Stimulated activated effector memory CD8-positive, alpha-beta T cell treated with anti-CD3 and anti-CD28 coated beads, Interleukin-12 subunit alpha, Interleukin-12 subunit beta, amount 100 ng/mL, for 72 hours (primary cell): ENCODE measurements around the gene SUPT3H.

Source experiments
- ATAC-seq: fragments of 150-1000 bp; cut with Tn5 transposase; 2 replicates; pipeline ENCODE4 v1.10.0; 2021
- DNase-seq, 2 donors: peaks; one replicate each; pipeline ENCODE4 v3.0.0; 2021 to 2022; ENCODE audit warnings: low spot score in 2 of 2
- H3K27ac Mint-ChIP-seq: one replicate; pipeline ENCODE4 v1.8.0; 2022; ENCODE audit warnings: mild to moderate bottlenecking, mixed read lengths
- H3K36me3 Mint-ChIP-seq: one replicate; pipeline ENCODE4 v1.8.0; 2022; ENCODE audit warnings: mild to moderate bottlenecking, mixed read lengths
- H3K4me1 Mint-ChIP-seq: one replicate; pipeline ENCODE4 v1.8.0; 2022; ENCODE audit warnings: mixed read lengths
- H3K4me3 Mint-ChIP-seq: one replicate; pipeline ENCODE4 v1.8.0; 2022; ENCODE audit warnings: mild to moderate bottlenecking, mixed read lengths
- H3K9me3 Mint-ChIP-seq: one replicate; pipeline ENCODE4 v1.8.0; 2022; ENCODE audit warnings: mixed read lengths

Gene SUPT3H

DNA sequence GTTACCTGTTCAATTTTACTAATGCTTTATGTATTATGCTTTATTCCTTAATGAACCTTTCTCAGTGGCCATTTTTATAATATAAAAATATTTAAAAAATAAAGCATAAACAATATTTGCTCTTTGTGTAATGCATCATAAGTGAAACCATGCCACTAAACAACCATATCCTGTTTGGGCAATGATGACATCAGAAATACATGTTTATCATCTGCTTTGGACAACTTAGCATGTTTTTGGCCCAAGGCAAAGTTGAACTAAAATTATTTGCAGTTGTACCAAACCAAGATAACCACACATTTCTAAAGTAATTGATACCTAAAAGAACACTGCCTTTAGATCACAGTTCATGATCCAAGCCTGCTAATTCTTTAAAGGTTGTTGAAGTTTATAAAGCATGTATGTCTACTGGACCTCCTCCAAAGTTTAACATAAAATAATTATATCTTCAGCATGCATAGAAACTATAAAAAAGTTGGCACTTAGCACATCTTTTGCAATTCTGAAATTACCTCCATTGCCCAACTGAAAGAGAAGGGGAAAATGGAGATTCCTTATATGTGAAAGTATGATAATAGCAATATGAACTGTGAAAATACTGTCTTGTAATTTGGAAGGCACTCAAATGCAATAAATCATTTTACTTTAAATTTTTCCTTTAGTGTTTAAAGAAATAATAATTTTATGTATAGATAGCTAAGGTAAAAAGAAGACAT, 375.2 kb downstream of the SUPT3H start:
- ATAC-seq (peak; percentile 45), DNase-seq (no peak)
- Mint-ChIP-seq H3K4me1 (peaks cover 15% of the 10 kb centered on the region), H3K27ac (peak overlapping the region; percentile 85), H3K36me3 (no peaks in the 10 kb centered on the region), H3K4me3 (no peak overlapping the region), H3K9me3 (no peaks in the 10 kb centered on the region)

DNA sequence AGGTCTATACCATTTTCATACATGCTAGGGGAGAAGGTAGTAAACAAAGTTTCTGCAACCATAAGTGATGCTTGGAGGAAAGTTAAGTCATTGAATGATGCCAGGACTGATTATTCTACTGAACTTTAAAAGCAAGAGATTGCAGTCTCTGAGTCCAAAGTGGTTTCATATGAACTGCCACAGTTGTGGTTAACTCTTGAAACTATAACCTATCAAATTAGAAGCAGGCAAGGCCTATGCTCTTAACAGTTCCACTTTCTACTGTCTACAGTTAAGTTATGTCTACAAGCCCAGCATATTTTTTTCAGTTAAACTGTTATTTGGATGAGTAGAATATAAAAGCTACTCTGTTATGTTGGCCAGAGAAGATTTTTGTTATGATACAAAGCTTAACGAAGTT, 376.1 kb downstream of the SUPT3H start:
- peak overlapping the region; percentile 28 for H3K4me3 Mint-ChIP-seq
- no peaks in the 10 kb centered on the region for H3K9me3 Mint-ChIP-seq
- peak overlapping the region; percentile 85 for H3K27ac Mint-ChIP-seq
- ATAC-seq (peak; percentile 99), DNase-seq (no peak)
- H3K36me3 Mint-ChIP-seq: no peaks in the 10 kb centered on the region
- H3K4me1 Mint-ChIP-seq: peaks cover 15% of the 10 kb centered on the region

DNA sequence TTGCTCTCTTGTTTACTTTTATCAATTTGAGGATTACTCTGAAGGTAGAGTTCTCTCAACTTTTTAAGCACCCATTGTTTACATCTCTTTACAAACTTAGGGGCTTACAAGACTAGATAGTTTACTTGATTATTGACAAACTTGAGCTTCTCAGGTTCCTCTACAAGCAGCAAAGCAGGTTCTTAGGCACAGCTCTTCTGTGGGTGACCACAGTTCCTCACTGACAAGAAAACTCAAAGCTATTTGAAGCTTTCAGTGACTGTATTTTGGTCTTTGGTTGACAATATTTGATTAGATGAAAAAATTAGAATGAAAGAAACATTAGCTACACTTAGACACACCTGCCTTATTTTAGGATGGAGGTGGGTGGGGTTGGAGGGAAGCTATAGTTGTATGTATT, 376.9 kb downstream of the SUPT3H start:
- Mint-ChIP-seq H3K27ac (no peak overlapping the region), H3K4me3 (no peak overlapping the region), H3K9me3 (no peaks in the 10 kb centered on the region), H3K36me3 (no peaks in the 10 kb centered on the region), H3K4me1 (peaks cover 15% of the 10 kb centered on the region)
- no peak for ATAC-seq
- no peak for DNase-seq

DNA sequence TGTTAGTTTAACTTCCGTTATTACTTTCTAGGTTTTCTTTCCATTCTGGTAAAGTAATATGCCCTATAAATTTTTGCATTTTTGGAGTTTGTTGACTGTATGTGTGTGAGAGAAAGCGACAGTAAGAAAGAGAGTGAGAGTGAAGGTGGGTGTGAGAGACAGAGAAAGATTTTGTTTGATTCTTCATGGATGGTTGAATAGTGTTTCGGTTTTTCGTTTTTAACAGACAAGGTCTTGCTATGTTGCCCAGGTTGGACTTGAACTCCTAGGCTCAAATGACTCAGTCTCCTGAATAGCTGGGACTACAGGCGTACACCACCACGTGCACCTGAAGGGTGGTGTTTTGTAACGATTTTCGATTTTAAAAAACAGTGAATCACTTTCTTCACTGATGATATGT, 378.7 kb downstream of the SUPT3H start:
- Mint-ChIP-seq H3K27ac (no peak overlapping the region), H3K4me3 (no peak overlapping the region), H3K4me1 (peaks cover 15% of the 10 kb centered on the region), H3K36me3 (no peaks in the 10 kb centered on the region), H3K9me3 (no peaks in the 10 kb centered on the region)
- DNase-seq (no peak), ATAC-seq (no peak)

DNA sequence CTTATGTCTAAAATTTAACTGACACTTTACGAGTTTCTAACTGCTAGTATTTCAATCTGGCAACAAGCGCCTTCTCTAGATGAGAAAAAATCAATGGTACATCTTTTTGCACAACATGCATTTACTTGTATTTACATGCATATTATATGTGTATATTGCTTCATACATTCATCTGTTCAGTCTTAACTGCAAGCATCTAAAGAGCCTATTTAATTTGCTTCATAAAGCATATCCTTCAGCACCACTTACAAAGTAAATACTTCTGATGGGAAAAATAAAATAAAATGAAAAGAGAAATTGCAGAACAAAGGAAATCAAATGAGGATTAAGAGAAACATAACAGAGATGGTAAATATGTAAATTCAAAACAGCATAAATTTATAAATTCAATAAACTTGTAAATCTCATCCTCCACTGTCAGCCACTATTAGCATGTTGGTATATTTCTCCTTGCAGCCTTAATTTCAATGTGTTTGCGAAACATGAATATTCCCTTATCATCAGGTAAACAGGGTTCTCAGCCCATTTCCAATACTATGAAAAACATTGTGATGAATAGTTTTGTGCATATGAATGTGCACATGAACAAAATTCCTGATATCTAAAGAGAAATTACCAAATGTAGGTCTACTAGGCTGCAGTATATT, 382.1 kb downstream of the SUPT3H start:
- Mint-ChIP-seq H3K27ac (no peak overlapping the region), H3K4me3 (no peak overlapping the region), H3K36me3 (no peaks in the 10 kb centered on the region), H3K9me3 (no peaks in the 10 kb centered on the region), H3K4me1 (peaks cover under 1% of the 10 kb centered on the region)
- DNase-seq (no peak), ATAC-seq (no peak)

DNA sequence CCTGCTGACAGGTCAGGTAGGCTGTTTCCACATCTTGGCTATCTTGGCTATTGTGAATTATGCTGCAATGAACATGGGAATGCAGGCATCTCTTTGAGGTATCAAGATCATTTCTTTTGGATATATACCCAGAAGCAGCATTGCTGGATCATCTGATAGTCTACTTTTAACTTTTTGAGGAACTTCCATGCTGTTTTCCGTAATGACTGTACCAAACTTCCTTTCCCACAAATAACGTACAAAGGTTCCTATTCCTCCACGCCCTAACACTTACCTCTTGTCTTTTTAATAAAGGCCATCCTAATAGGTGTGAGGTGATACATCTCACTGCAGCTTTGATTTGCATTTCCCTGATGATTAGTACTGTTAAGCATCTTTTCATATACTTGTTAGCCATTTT, 388.3 kb downstream of the SUPT3H start:
- H3K9me3 Mint-ChIP-seq: no peaks in the 10 kb centered on the region
- no peak overlapping the region for H3K27ac Mint-ChIP-seq
- DNase-seq (no peak), ATAC-seq (no peak)
- H3K4me3 Mint-ChIP-seq: no peak overlapping the region
- no peaks in the 10 kb centered on the region for H3K36me3 Mint-ChIP-seq
- H3K4me1 Mint-ChIP-seq: no peaks in the 10 kb centered on the region

DNA sequence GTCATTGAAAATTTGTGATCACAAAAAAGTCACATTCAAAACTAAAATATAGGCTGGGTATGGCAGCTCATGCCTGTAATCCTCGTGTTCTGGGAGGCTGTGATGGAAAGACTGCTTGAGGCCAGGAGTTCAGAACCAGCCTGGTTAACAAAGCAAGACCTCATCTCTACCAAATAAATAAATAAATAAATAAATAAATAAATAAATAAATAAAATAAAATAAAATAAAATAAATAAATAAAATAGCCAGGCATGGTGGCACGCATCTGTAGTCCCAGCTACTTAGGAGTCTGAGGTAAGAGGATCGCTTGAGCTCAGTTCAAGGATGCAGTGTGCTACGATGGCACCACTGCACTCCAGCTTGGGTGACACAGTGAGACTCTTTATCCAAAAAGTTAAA, 392.7 kb downstream of the SUPT3H start:
- Mint-ChIP-seq H3K9me3 (no peaks in the 10 kb centered on the region), H3K36me3 (no peaks in the 10 kb centered on the region), H3K4me3 (no peak overlapping the region), H3K4me1 (no peaks in the 10 kb centered on the region), H3K27ac (no peak overlapping the region)
- DNase-seq: no peak
- ATAC-seq: no peak

DNA sequence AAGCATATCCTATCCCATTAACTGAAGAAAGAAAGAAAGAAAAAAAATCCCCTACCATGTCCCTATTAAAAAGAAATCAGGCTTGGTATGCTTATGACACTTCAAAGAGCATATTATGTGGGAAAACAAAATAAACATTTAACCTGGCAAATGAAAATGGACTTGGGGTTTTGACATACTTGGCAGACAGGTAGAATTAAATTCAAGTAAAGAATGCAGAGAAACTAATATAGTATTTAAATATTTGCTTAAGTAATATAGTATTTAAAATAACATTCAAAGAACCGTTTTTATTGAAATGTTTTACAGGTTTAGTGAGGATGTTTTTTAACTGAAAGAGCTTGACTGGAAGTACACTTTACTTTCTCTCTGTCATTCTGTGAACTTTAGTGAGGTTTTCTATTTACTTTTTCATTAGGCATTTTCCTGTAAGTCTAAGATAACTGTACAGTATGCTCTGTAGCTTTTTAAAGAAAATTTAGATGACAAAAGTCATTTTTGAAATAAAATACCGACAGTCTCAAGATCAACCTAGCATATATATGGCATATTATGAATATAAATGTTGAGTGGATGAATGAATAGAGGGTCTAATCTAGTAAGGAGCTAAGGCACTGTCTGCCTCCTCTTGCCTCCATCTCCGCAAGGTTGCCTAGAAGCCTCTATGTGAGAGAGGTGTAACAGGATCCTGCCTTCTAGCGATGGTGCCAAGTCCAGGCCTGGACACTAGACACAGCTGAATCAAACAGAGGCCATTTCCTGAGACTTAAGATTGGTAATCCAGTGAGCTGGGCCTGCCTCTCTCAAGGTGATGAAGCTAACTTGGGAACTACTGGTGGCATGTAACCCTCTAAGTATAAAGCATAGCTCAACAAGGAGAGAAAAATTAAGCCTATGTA, 394.0 kb downstream of the SUPT3H start:
- Mint-ChIP-seq H3K4me1 (no peaks in the 10 kb centered on the region), H3K27ac (no peak overlapping the region), H3K36me3 (no peaks in the 10 kb centered on the region), H3K9me3 (no peaks in the 10 kb centered on the region), H3K4me3 (no peak overlapping the region)
- ATAC-seq: no peak
- DNase-seq: no peak

DNA sequence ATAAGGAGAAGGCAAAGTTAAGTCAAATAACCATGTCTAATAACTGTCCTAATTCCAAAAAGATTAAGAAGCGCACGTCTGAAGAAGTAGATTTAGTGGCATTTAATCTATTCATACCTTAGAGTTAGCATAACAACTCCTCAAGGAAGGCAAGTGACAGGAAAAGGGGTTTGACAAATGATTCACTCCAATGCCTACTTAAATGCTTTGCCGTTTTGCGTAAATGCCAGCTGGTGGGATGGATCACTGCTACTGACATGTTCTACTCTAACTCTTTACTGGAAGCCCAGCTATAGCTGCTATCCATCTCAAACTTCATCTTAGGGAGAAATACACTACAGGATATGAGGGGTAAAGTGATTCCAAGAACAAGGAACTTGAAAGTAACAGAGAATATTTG, 396.9 kb downstream of the SUPT3H start:
- Mint-ChIP-seq H3K4me3 (no peak overlapping the region), H3K4me1 (peaks cover 17% of the 10 kb centered on the region), H3K9me3 (no peaks in the 10 kb centered on the region), H3K27ac (no peak overlapping the region), H3K36me3 (no peaks in the 10 kb centered on the region)
- ATAC-seq (no peak), DNase-seq (no peak)

DNA sequence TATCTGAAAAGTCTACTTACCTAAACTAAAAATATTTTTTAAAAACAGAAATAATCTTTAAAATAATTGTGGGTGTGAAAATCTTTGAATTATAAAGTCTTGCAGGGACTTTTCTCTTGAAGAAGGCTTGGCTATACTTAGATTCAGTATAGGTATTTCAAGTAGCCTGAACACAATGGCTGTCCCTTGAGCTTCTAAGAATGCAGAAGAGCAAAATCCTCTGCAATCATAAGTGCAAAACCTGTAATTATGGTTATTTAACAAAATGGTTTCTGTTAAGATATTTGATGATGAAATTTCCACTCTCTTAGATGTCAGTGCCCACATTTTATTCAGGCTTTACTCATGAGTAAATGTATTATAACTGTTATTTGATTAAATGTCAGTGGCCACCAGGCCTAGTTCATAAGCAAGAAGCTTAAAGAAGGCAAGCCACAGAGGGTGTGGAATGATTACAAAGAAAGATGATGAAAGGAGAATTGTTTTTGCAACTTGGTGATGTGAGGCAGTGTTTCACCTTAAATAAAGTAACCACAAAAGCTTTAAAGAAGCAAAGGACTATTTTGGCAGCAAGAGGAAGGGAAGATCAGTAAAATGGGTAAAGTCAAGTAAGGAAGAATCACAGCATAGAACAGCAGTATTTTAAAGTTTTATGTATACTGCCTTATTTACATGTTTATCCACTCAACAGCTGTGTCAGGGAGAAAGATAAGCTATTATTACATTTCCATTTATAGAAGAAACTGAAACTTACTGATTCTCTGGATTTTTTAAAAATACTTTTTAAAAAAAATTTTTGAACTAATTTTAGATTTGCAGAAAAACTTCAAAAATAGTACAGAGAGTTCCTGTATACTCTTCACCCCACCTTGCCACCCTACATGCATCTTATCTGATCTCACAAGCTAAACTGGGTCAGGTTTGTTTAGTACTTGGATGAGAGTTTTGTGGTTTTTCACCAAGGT, 400.8 kb downstream of the SUPT3H start:
- H3K4me1 Mint-ChIP-seq: peaks cover 24% of the 10 kb centered on the region
- H3K4me3 Mint-ChIP-seq: peak overlapping the region; percentile 8
- peaks cover 6% of the 10 kb centered on the region for H3K9me3 Mint-ChIP-seq
- H3K27ac Mint-ChIP-seq: peak overlapping the region; percentile 69
- no peaks in the 10 kb centered on the region for H3K36me3 Mint-ChIP-seq
- DNase-seq (no peak), ATAC-seq (peak; percentile 89)

DNA sequence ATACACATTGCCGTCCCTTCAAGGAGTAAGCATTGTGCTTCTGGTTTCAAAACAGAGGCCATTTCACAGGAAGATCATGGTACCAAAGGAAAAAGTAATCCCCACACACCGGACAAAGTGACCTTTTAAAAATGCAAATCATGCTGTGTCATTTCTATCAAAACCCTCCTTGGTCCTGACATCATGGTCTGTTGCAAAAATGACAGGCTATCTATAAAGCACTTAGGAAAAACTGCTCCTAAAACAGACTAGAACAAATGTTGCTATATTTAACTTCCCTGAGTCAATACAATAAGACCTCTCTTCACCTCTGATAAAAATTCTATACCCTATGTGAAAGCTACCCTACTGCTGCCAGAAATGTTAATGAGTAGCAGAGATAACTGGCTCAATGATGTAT, 403.2 kb downstream of the SUPT3H start:
- no peak for DNase-seq
- Mint-ChIP-seq H3K27ac (peak overlapping the region; percentile 23), H3K4me1 (peaks cover 24% of the 10 kb centered on the region), H3K36me3 (no peaks in the 10 kb centered on the region), H3K9me3 (peaks cover 6% of the 10 kb centered on the region), H3K4me3 (no peak overlapping the region)
- no peak for ATAC-seq

DNA sequence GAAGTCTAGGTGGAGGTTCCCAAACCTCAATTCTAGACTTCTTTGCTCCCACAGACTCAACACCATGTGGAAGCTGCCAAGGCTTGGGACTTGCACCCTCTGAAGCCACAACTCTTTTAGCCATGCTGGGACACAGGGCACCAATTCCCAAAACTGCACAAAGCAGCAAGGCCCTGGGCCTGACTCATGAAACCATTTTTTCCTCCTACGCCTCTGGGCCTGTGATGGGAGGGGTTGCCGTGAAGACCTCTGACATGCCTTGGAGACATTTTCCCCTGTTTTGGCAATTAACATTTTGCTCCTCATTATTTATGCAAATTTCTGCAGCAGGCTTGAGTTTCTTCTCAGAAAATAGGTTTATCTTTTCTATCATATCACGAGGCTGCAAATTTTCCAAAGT, 405.0 kb downstream of the SUPT3H start:
- ATAC-seq (no peak), DNase-seq (no peak)
- H3K4me3 Mint-ChIP-seq: no peak overlapping the region
- H3K4me1 Mint-ChIP-seq: peaks cover 27% of the 10 kb centered on the region
- peaks cover 6% of the 10 kb centered on the region for H3K9me3 Mint-ChIP-seq
- no peak overlapping the region for H3K27ac Mint-ChIP-seq
- no peaks in the 10 kb centered on the region for H3K36me3 Mint-ChIP-seq

DNA sequence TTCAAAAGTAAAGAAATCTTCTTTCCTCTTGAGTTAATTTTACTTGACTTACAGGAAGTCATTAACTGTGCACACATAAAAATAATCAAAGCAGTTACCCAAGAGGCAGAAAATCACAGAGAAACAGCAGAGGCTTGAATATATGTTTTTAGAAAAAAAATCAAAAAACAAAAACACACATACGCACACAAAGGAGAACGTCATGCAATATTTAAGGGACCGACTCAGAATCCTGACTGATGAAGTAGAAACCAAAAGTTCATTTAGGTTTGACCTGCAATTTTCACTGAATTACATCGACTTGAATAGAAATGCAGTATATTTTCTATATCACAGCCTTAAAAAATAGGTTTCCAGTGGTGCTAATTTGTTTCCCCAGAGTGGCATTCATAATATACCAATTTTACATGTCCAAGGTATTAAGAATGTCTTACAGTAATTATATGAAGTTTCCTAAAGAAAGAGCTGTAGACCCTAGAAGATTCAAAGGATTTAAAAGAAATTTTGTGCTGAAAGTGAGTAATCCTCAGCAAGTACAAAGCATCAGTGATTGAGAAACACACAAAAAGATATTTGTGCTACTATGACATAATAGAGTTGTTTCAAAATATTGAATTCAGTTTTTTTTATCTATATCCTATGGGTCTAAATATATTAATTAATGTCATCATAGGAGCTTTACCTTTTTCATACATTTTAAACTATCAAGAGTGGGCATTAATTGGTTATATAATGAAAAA, 408.1 kb downstream of the SUPT3H start:
- Mint-ChIP-seq H3K4me1 (peaks cover 21% of the 10 kb centered on the region), H3K36me3 (no peaks in the 10 kb centered on the region), H3K4me3 (no peak overlapping the region), H3K27ac (no peak overlapping the region), H3K9me3 (peaks cover 6% of the 10 kb centered on the region)
- DNase-seq (no peak), ATAC-seq (no peak)

DNA sequence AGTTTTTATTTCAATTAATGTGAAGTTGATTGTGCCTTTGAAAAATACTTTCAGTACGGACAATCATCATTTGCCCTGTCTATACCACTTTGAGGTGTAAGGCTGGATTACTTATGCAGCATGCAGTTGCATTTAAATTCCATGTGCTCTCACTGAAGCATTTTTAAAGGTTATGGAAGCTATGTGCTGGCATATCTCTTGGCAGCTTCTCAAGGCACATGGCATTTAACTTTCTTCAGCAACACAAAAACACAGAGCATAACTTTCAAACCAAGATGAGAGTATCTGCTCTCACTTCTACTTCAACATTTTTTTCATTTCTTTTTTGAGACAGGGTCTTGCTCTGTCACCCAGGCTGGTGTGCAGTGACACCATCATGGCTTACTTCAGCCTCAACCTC, 410.3 kb downstream of the SUPT3H start:
- Mint-ChIP-seq H3K27ac (no peak overlapping the region), H3K9me3 (no peaks in the 10 kb centered on the region), H3K4me3 (no peak overlapping the region), H3K36me3 (no peaks in the 10 kb centered on the region), H3K4me1 (peaks cover 16% of the 10 kb centered on the region)
- no peak for ATAC-seq
- no peak for DNase-seq
